Panc1 (cell line): Measurements from ENCODE around the gene NXPH1. TPM values are rescaled to one million over a fixed set of nuclear protein-coding genes. Genes with fewer than 3 reads are reported as not detected.

Source experiments
- ATAC-seq: fragments of 200-7000 bp; cut with Tn5 transposase; 2 replicates; pipeline ENCODE4 v1.9.1; 2020; ENCODE audit warnings: mild to moderate bottlenecking, moderate library complexity
- Bru-seq: library from RNA; stranded (reverse); fragments of 400-500 nt; gene quantifications from one replicate; lab custom pipeline; 2021; lab: Mats Ljungman, UMichigan
- BruChase-seq, 2 experiments: library from RNA; stranded (reverse); fragments of 400-500 nt; gene quantifications; one replicate each; lab custom pipeline; 2021; lab: Mats Ljungman, UMichigan
- BruUV-seq: library from RNA; stranded (reverse); fragments of 400-500 nt; replicated peaks from 2 replicates; lab custom pipeline; 2021; lab: Mats Ljungman, UMichigan
- CTCF ChIA-PET: fragments of 300-600 bp; sonication (Branson Sonifier 250); formaldehyde crosslinking; loops from one replicate; lab custom pipeline; 2022; ENCODE audit warnings: antibody characterized with exemption; lab: Charles Lee
- POLR2A ChIA-PET: fragments of 300-600 bp; sonication (Branson Sonifier 250); formaldehyde crosslinking; loops from one replicate; lab custom pipeline; 2022; ENCODE audit warnings: antibody characterized with exemption; lab: Charles Lee
- DNase-seq: peaks from one replicate; pipeline ENCODE4 v3.0.0-alpha.2; 2010; ENCODE audit warnings: low read depth, low spot score
- H3K27ac ChIP-seq: 2 replicates; pipeline ENCODE4 v1.5.1; 2011; ENCODE audit warnings: mild to moderate bottlenecking, low read length, inconsistent platforms
- H3K27me3 ChIP-seq: fragments of 200-500 bp; sonication (Bioruptor generic); 2 replicates; pipeline ENCODE4 v1.6.0; 2014; ENCODE audit warnings: low read length, inconsistent platforms; ENCODE audit not compliant: control insufficient read depth, insufficient read depth
- H3K36me3 ChIP-seq: fragments of 200-500 bp; sonication (Bioruptor generic); 2 replicates; pipeline ENCODE4 v1.5.1; 2014; ENCODE audit warnings: inconsistent platforms, mild to moderate bottlenecking, low read length, moderate library complexity; ENCODE audit not compliant: control insufficient read depth, insufficient read depth
- H3K4me1 ChIP-seq: 2 replicates; pipeline ENCODE4 v1.5.1; 2011; ENCODE audit warnings: inconsistent platforms, mild to moderate bottlenecking, low read length, moderate library complexity; ENCODE audit not compliant: control insufficient read depth, insufficient read depth
- H3K4me3 ChIP-seq, 2 experiments: 2 replicates each; pipeline ENCODE4 v1.5.1; 2011 to 2012; ENCODE audit warnings: low read depth in 2 of 2, low read length in 2 of 2, mild to moderate bottlenecking in 2 of 2, inconsistent platforms in 1 of 2, moderate library complexity in 1 of 2
- H3K9me3 ChIP-seq: fragments of 200-500 bp; sonication (Bioruptor generic); 2 replicates; pipeline ENCODE4 v1.5.1; 2014; ENCODE audit warnings: low read depth, mild to moderate bottlenecking, inconsistent platforms, low read length, moderate library complexity; ENCODE audit not compliant: control insufficient read depth, insufficient read depth
- CTCF ChIP-seq: fragments of 450-650 bp; IDR thresholded peaks from 2 replicates; pipeline ENCODE4 v1.5.1; 2017; ENCODE audit warnings: mild to moderate bottlenecking
- POLR2AphosphoS5 ChIP-seq: IDR thresholded peaks from 2 replicates; pipeline ENCODE4 v1.6.1; 2012; ENCODE audit warnings: mild to moderate bottlenecking, low read depth, low read length, moderate library complexity
- REST ChIP-seq, 2 experiments: IDR thresholded peaks; 2 replicates each; pipeline ENCODE4 v1.6.1; 2011 to 2012; ENCODE audit warnings: low read depth in 2 of 2, control low read depth in 1 of 2, low read length in 1 of 2, mild to moderate bottlenecking in 1 of 2, moderate library complexity in 1 of 2; ENCODE audit not compliant: insufficient read depth in 1 of 2
- SIN3A ChIP-seq: IDR thresholded peaks from 2 replicates; pipeline ENCODE4 v1.6.1; 2012; ENCODE audit warnings: low read depth, mild to moderate bottlenecking, low read length, moderate library complexity, borderline replicate concordance; ENCODE audit not compliant: insufficient read depth
- TCF7L2 ChIP-seq: IDR thresholded peaks from 2 replicates; pipeline ENCODE4 v1.6.1; 2011; ENCODE audit warnings: mild to moderate bottlenecking, low read depth, low read length, inconsistent platforms
- in situ Hi-C: cut with HindIII; loops from 2 replicates; pipeline ENCODE4 v1.10.0; 2016; ENCODE audit warnings: low sequenced_read_pairs, low pct_unique_long_range_greater_than_20kb
- intact Hi-C: fragments of 100-400 bp; cut with micrococcal nuclease; formaldehyde crosslinking; loops from one replicate; pipeline ENCODE4 v1.10.0; 2022; ENCODE audit not compliant: unreplicated experiment
- long read RNA-seq: library from polyadenylated mRNA; unstranded; transcript quantifications from one replicate; pipeline ENCODE4 v2.0.0, GENCODE V29; 2021; ENCODE audit not compliant: unreplicated experiment
- polyA plus RNA-seq: library from polyadenylated mRNA; unstranded; fragments of >200 nt; gene quantifications from one replicate; pipeline ENCODE4 v1.2.1, GENCODE V29; 2012; ENCODE audit warnings: missing spikeins; ENCODE audit not compliant: insufficient read length
- total RNA-seq: library from RNA; stranded (reverse); gene quantifications from one replicate; pipeline ENCODE4 v1.2.1, GENCODE V29; 2021; ENCODE audit not compliant: unreplicated experiment

Gene NXPH1
- total RNA-seq: not detected
- not detected for polyA plus RNA-seq
- percentile 7 among the genes with signal in this experiment for Bru-seq, nascent RNA
- BruChase-seq, experiment 1, labeled RNA remaining after a 2-hour chase: percentile 16 among the genes with signal in this experiment
- BruChase-seq, experiment 2, labeled RNA remaining after a 6-hour chase: percentile 12 among the genes with signal in this experiment
- long read RNA-seq: 0 reads

GRCh38 chr7:8433477-8434289 lies at the start of gene NXPH1:
NXPH1 (plus strand) TSS chr7:8433609.
- ATAC-seq (peak; percentile 71), DNase-seq (no peak)
- Histone ChIP-seq H3K27ac (no peak within 1 kb of the TSS), H3K4me3 (peak within 1 kb of the TSS; percentile 23 to 26), H3K9me3 (no peaks in the 10 kb centered on the region), H3K27me3 (peaks cover 38% of the 10 kb centered on the region), H3K36me3 (no peaks in the 10 kb centered on the region; the same call in 1 of the 2 replicates), H3K4me1 (peaks cover 5% of the 10 kb centered on the region; the same call in 1 of the 2 replicates)
- no TSS peak for BruUV-seq
- ChIA-PET POLR2A (no interaction called here), CTCF (interaction anchor here (0.6 kb wide), 1 partner anchor 229 kb away, joined by 16 read pairs; no protein-coding TSS in a partner anchor)
- in situ Hi-C loops (no loop called here), intact Hi-C loops (no loop called here)
- TF ChIP-seq TCF7L2 (no peak), CTCF (peak; percentile 56), REST (IDR thresholded peaks at IDR 0.05; ENCODE audit: insufficient read depth in 1 of 2, low read depth in 2 of 2, low read length in 1 of 2) (peak; percentile 92 to 94), POLR2AphosphoS5 (no peak)

GRCh38 chr7:8384901-8385300 lies 48.5 kb upstream of the NXPH1 start:
- ChIA-PET CTCF (no interaction called here), POLR2A (no interaction called here)
- BruUV-seq: no TSS peak
- ATAC-seq (no peak), DNase-seq (no peak)
- no peak overlapping the region for H3K27ac ChIP-seq
- H3K4me3 ChIP-seq: no peak overlapping the region
- TF ChIP-seq REST (IDR thresholded peaks at IDR 0.05; ENCODE audit: insufficient read depth in 1 of 2, low read depth in 2 of 2, low read length in 1 of 2) (no peak), TCF7L2 (no peak), SIN3A (no peak), CTCF (no peak), POLR2AphosphoS5 (no peak)
- H3K27me3 ChIP-seq: no peaks in the 10 kb centered on the region
- no peaks in the 10 kb centered on the region for H3K4me1 ChIP-seq
- no peaks in the 10 kb centered on the region for H3K36me3 ChIP-seq
- intact Hi-C loops: no loop called here
- in situ Hi-C loops: no loop called here
- H3K9me3 ChIP-seq: no peaks in the 10 kb centered on the region
